ENCODE data around the gene TFCP2L1.
A peak's percentile ranks its signal among the peaks of the same experiment; 100 is the strongest.

The TFCP2L1 gene

GRCh38 chr2:121243821-121244460, 41.1 kb downstream of the TFCP2L1 start:
- TF ChIP-seq CTCF (conservative IDR thresholded peaks at IDR 0.05; ENCODE audit: low read depth, low read length) = no peak
- H3K4me3 ChIP-seq (ENCODE audit: low read depth, low read length) = no peak overlapping the region
- no peak for DNase-seq (ENCODE audit: low read depth)

GRCh38 chr2:121242976-121243375, 42.0 kb downstream of the TFCP2L1 start:
- TF ChIP-seq CTCF (conservative IDR thresholded peaks at IDR 0.05; ENCODE audit: low read depth, low read length) = no peak
- no peak for DNase-seq (ENCODE audit: low read depth)
- no peak overlapping the region for H3K4me3 ChIP-seq (ENCODE audit: low read depth, low read length)

GRCh38 chr2:121242175-121242875, 42.7 kb downstream of the TFCP2L1 start:
- no peak for DNase-seq (ENCODE audit: low read depth)
- no peak for TF ChIP-seq CTCF (conservative IDR thresholded peaks at IDR 0.05; ENCODE audit: low read depth, low read length)
- H3K4me3 ChIP-seq (ENCODE audit: low read depth, low read length) = no peak overlapping the region

- no peak for TF ChIP-seq CTCF (conservative IDR thresholded peaks at IDR 0.05; ENCODE audit: low read depth, low read length)
- H3K4me3 ChIP-seq (ENCODE audit: low read depth, low read length) = no peak overlapping the region
- peak; percentile 7 for DNase-seq (ENCODE audit: low read depth)
These were observed 43.5 kb downstream of the TFCP2L1 start for GRCh38 chr2:121241466-121241865.

GRCh38 chr2:121240436-121240835, 44.6 kb downstream of the TFCP2L1 start:
- no peak for TF ChIP-seq CTCF (conservative IDR thresholded peaks at IDR 0.05; ENCODE audit: low read depth, low read length)
- H3K4me3 ChIP-seq (ENCODE audit: low read depth, low read length) = no peak overlapping the region
- no peak for DNase-seq (ENCODE audit: low read depth)

GRCh38 chr2:121239969-121240368, 45.0 kb downstream of the TFCP2L1 start:
- no peak overlapping the region for H3K4me3 ChIP-seq (ENCODE audit: low read depth, low read length)
- TF ChIP-seq CTCF (conservative IDR thresholded peaks at IDR 0.05; ENCODE audit: low read depth, low read length) = no peak
- no peak for DNase-seq (ENCODE audit: low read depth)

- DNase-seq (ENCODE audit: low read depth) = no peak
- no peak for TF ChIP-seq CTCF (conservative IDR thresholded peaks at IDR 0.05; ENCODE audit: low read depth, low read length)
- no peak overlapping the region for H3K4me3 ChIP-seq (ENCODE audit: low read depth, low read length)
These were observed 45.5 kb downstream of the TFCP2L1 start for GRCh38 chr2:121239471-121239870.
